HG02571 (cell line): ENCODE measurements around the gene RIOK1.
"Not testable (repeated sequence)": the region's sequence is repeated elsewhere in the genome, so short reads cannot be mapped to it uniquely, and the experiment has no call there.

Experiments used
- ATAC-seq: cut with Tn5 transposase; IDR thresholded peaks from one replicate; pipeline ENCODE4 v1.9.1; 2021; ENCODE audit warnings: mild to moderate bottlenecking, moderate library complexity; ENCODE audit not compliant: unreplicated experiment

Gene RIOK1

GRCh38 chr6:7389451-7390225, at the start of gene RIOK1, which contains the start of gene CAGE1:
Gene RIOK1, plus strand, starts transcription at chr6:7389808. Its CDS starts 195 bp downstream, at chr6:7390003.
Gene CAGE1, minus strand, starts transcription at chr6:7389742. Its CDS starts 2,569 bp downstream, at chr6:7387173.
- ATAC-seq: peak; percentile 96

GRCh38 chr6:7341271-7341670, 48.3 kb upstream of the RIOK1 start:
- no peak for ATAC-seq

GRCh38 chr6:7341989-7342742, 47.4 kb upstream of the RIOK1 start:
- peak; percentile 76 for ATAC-seq

- no peak for ATAC-seq
Observed at GRCh38 chr6:7343546-7344475, 45.8 kb upstream of the RIOK1 start.

- ATAC-seq: not testable (repeated sequence)
Observed at GRCh38 chr6:7344773-7345450, 44.7 kb upstream of the RIOK1 start.

- ATAC-seq: not testable (repeated sequence)
Observed at GRCh38 chr6:7347551-7347997, 42.0 kb upstream of the RIOK1 start.

GRCh38 chr6:7350591-7350990, 39.0 kb upstream of the RIOK1 start:
- not testable (repeated sequence) for ATAC-seq

GRCh38 chr6:7351916-7352315, 37.7 kb upstream of the RIOK1 start:
- not testable (repeated sequence) for ATAC-seq

- ATAC-seq: no peak
Observed at GRCh38 chr6:7367408-7367807, 22.2 kb upstream of the RIOK1 start.

GRCh38 chr6:7373739-7374138, 15.9 kb upstream of the RIOK1 start:
- ATAC-seq: no peak

GRCh38 chr6:7377961-7378360, 11.6 kb upstream of the RIOK1 start:
- no peak for ATAC-seq

- ATAC-seq: no peak
Observed at GRCh38 chr6:7378740-7379139, 10.9 kb upstream of the RIOK1 start.

- no peak for ATAC-seq
Observed at GRCh38 chr6:7381092-7381491, 8.5 kb upstream of the RIOK1 start.

- no peak for ATAC-seq
Observed at GRCh38 chr6:7389162-7389450, 502 bp upstream of the RIOK1 start.

GRCh38 chr6:7390226-7390878, 744 bp downstream of the RIOK1 start:
- ATAC-seq: peak; percentile 3

- ATAC-seq: no peak
Observed at GRCh38 chr6:7391151-7391550, 1.5 kb downstream of the RIOK1 start.

GRCh38 chr6:7392402-7392801, 2.8 kb downstream of the RIOK1 start:
- ATAC-seq: no peak

- no peak for ATAC-seq
Observed at GRCh38 chr6:7401075-7401474, 11.5 kb downstream of the RIOK1 start.

GRCh38 chr6:7402716-7403115, 13.1 kb downstream of the RIOK1 start:
- no peak for ATAC-seq

- ATAC-seq: no peak
Observed at GRCh38 chr6:7404546-7404945, 14.9 kb downstream of the RIOK1 start.
